ENCODE measurements around the gene DLX5. TPM values are rescaled to one million over a fixed set of nuclear protein-coding genes. Genes with fewer than 3 reads are reported as not detected.

DLX5 gene
- total RNA-seq, 1 donor from 2014 or later, result 33.4 TPM

DNA sequence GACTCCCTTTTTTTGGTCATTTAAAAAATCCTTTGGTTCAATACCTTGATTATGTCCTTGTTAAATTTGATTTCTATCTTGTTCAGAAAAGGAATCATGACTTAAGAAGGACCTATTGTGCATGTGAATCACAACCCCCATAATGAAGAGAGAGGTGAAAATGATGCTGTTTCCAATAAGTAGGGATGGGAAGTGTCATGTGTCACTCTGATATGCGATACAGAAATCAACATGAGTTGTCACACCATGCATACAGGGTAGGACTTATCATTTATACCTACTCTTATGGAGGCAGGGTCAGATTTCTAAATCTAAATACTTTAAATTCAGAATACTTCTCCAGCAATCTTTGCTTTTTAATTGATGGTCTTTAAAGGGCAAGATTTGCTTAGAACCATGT is 38.6 kb downstream of the DLX5 start:
- no peak overlapping the region for H3K27ac Mint-ChIP-seq
- peaks cover 79% of the 10 kb centered on the region for H3K27me3 Mint-ChIP-seq (ENCODE audit: low read depth)
- no peak overlapping the region for H3K4me3 Mint-ChIP-seq
- TF ChIP-seq, protein P1, sequence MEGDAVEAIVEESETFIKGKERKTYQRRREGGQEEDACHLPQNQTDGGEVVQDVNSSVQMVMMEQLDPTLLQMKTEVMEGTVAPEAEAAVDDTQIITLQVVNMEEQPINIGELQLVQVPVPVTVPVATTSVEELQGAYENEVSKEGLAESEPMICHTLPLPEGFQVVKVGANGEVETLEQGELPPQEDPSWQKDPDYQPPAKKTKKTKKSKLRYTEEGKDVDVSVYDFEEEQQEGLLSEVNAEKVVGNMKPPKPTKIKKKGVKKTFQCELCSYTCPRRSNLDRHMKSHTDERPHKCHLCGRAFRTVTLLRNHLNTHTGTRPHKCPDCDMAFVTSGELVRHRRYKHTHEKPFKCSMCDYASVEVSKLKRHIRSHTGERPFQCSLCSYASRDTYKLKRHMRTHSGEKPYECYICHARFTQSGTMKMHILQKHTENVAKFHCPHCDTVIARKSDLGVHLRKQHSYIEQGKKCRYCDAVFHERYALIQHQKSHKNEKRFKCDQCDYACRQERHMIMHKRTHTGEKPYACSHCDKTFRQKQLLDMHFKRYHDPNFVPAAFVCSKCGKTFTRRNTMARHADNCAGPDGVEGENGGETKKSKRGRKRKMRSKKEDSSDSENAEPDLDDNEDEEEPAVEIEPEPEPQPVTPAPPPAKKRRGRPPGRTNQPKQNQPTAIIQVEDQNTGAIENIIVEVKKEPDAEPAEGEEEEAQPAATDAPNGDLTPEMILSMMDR (IDR thresholded peaks at IDR 0.05; ENCODE audit: unreplicated experiment), result no peak
- peaks cover 16% of the 10 kb centered on the region for H3K4me1 Mint-ChIP-seq
- H3K9me3 Mint-ChIP-seq, result no peaks in the 10 kb centered on the region
- no peak for DNase-seq (ENCODE audit: low spot score in 2 of 2, unreplicated experiment in 2 of 2)
- H3K36me3 Mint-ChIP-seq, result peaks cover 2% of the 10 kb centered on the region

GRCh38 chr7:96982586-96982985 is 42.0 kb downstream of the DLX5 start:
- no peak for DNase-seq (ENCODE audit: low spot score in 2 of 2, unreplicated experiment in 2 of 2)
- Mint-ChIP-seq H3K27ac (no peak overlapping the region), H3K4me1 (no peaks in the 10 kb centered on the region), H3K4me3 (no peak overlapping the region), H3K27me3 (ENCODE audit: low read depth) (peaks cover 49% of the 10 kb centered on the region), H3K36me3 (peaks cover 2% of the 10 kb centered on the region), H3K9me3 (peaks cover 4% of the 10 kb centered on the region)
- TF ChIP-seq, protein P1 (IDR thresholded peaks at IDR 0.05; ENCODE audit: unreplicated experiment), result no peak

DNA sequence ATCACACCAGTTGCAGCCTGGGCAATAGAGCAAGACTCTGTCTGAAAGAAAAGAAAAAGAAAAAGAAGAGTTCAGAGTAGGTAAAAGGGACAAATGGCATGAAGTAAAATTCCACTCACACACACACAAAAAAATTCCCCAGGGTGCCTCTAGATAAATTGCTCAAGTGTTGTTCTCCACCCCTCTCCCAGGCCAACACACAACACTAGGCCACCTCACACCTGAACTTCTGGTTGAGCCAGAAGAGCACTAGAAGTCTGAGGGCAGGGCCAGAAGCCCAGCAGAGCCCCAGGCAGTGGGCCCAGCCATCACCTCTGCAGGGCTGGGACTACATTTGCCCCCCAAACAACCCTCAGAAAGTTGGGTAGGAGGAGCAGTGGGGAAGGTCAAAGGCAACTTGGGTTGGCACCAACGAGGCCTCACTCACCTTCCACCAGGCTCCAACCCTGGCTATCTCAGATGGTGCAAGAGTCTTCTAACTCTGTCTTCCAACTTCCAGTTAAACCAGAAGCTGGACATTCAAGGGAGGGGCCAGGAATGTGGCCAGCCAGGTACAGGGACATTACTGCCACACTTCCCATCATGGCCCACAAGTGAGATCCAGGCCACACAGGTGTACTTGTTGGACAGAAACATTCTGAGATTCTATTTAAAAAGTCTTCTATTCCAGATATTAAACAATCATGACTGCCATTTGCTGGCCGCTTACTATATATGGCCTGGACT is 44.9 kb downstream of the DLX5 start:
- Mint-ChIP-seq H3K4me3 (no peak overlapping the region), H3K27me3 (ENCODE audit: low read depth) (peaks cover 27% of the 10 kb centered on the region), H3K27ac (no peak overlapping the region), H3K4me1 (no peaks in the 10 kb centered on the region), H3K36me3 (peaks cover 2% of the 10 kb centered on the region), H3K9me3 (peaks cover 4% of the 10 kb centered on the region)
- no peak for DNase-seq (ENCODE audit: low spot score in 2 of 2, unreplicated experiment in 2 of 2)
- TF ChIP-seq, protein P1 (IDR thresholded peaks at IDR 0.05; ENCODE audit: unreplicated experiment), result no peak

DNA sequence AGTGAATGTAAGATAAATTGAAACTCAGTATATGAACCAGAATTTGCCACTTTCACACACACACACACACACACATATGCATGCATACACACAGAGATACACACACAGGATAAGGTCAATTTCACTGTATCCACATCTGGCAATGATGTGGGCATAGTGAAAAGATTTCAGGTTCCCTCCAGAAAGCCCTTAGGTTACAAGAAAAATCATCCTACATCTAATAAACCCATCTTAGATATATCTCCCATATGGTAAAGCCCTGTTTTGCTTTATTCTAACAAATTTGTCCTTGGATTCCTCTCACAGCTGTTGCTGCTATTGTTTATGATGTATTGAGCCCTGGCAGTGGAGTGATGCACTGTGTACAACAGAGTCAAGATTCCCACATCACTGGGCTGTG is 47.2 kb downstream of the DLX5 start:
- Mint-ChIP-seq H3K36me3 (peaks cover under 1% of the 10 kb centered on the region), H3K9me3 (peaks cover 4% of the 10 kb centered on the region), H3K4me3 (no peak overlapping the region), H3K27ac (no peak overlapping the region), H3K27me3 (ENCODE audit: low read depth) (peaks cover 17% of the 10 kb centered on the region), H3K4me1 (no peaks in the 10 kb centered on the region)
- TF ChIP-seq, protein P1 (IDR thresholded peaks at IDR 0.05; ENCODE audit: unreplicated experiment), result no peak
- no peak for DNase-seq (ENCODE audit: low spot score in 2 of 2, unreplicated experiment in 2 of 2)

GRCh38 chr7:96976106-96976505 is 48.5 kb downstream of the DLX5 start:
- H3K4me1 Mint-ChIP-seq, result no peaks in the 10 kb centered on the region
- peaks cover 4% of the 10 kb centered on the region for H3K9me3 Mint-ChIP-seq
- DNase-seq (ENCODE audit: low spot score in 2 of 2, unreplicated experiment in 2 of 2), result no peak
- TF ChIP-seq, protein P1 (IDR thresholded peaks at IDR 0.05; ENCODE audit: unreplicated experiment), result no peak
- peaks cover 13% of the 10 kb centered on the region for H3K27me3 Mint-ChIP-seq (ENCODE audit: low read depth)
- no peak overlapping the region for H3K27ac Mint-ChIP-seq
- H3K4me3 Mint-ChIP-seq, result no peak overlapping the region
- no peaks in the 10 kb centered on the region for H3K36me3 Mint-ChIP-seq

Measured in mesothelial cell of epicardium (in vitro differentiated cells).